Measurements from ENCODE around the gene CEP85. TPM values are rescaled to one million over a fixed set of nuclear protein-coding genes. Genes with fewer than 3 reads are reported as not detected.

The CEP85 gene
- total and polyA plus RNA-seq, 4 donors: 2.6 to 14.6 (median 5.3) TPM

- Histone ChIP-seq H3K27ac (ENCODE audit: low read depth in 1 of 2, low read length in 2 of 2) (no peak overlapping the region), H3K9ac (ENCODE audit: low read depth in 1 of 2, low read length in 2 of 2) (no peak overlapping the region), H3K9me3 (ENCODE audit: control insufficient read depth in 4 of 4, low read length in 3 of 4) (no peaks in the 10 kb centered on the region), H3K4me3 (ENCODE audit: low read depth in 1 of 3, low read length in 3 of 3) (peak overlapping the region in 1 of 3 donors; percentile 89), H3K4me1 (ENCODE audit: control insufficient read depth in 4 of 4, insufficient read depth in 4 of 4, low read length in 3 of 4) (peaks cover 17 to 46% (median 27%) of the 10 kb centered on the region in 4 donors), H3K27me3 (ENCODE audit: control insufficient read depth in 4 of 4, insufficient read depth in 4 of 4, low read length in 3 of 4) (no peaks in the 10 kb centered on the region), H3K36me3 (ENCODE audit: control insufficient read depth in 4 of 4, insufficient read depth in 3 of 4, low read depth in 1 of 4, low read length in 3 of 4) (no peaks in the 10 kb centered on the region)
- DNase-seq (ENCODE audit: low spot score): no peak
- 96% methylated on average over 5 of the region's 5 CpGs for WGBS
- TF ChIP-seq RXRA (IDR thresholded peaks at IDR 0.05) (no peak), EGR1 (IDR thresholded peaks at IDR 0.05; ENCODE audit: low read depth in 2 of 2) (no peak), GABPA (IDR thresholded peaks at IDR 0.05 in 1 of 2, conservative IDR thresholded peaks at IDR 0.05 in 1 of 2) (no peak), FOXA2 (IDR thresholded peaks at IDR 0.05) (no peak), MAX (IDR thresholded peaks at IDR 0.05) (no peak), NR2F2 (IDR thresholded peaks at IDR 0.05) (no peak), RAD21 (IDR thresholded peaks at IDR 0.05) (no peak), SP1 (IDR thresholded peaks at IDR 0.05) (no peak), TAF1 (conservative IDR thresholded peaks at IDR 0.05) (no peak), HNF4G (IDR thresholded peaks at IDR 0.05) (no peak), JUND (IDR thresholded peaks at IDR 0.05) (no peak), FOXA1 (IDR thresholded peaks at IDR 0.05) (no peak), HNF4A (conservative IDR thresholded peaks at IDR 0.05) (no peak), YY1 (IDR thresholded peaks at IDR 0.05) (no peak)
- TF ChIP-seq, protein P1, sequence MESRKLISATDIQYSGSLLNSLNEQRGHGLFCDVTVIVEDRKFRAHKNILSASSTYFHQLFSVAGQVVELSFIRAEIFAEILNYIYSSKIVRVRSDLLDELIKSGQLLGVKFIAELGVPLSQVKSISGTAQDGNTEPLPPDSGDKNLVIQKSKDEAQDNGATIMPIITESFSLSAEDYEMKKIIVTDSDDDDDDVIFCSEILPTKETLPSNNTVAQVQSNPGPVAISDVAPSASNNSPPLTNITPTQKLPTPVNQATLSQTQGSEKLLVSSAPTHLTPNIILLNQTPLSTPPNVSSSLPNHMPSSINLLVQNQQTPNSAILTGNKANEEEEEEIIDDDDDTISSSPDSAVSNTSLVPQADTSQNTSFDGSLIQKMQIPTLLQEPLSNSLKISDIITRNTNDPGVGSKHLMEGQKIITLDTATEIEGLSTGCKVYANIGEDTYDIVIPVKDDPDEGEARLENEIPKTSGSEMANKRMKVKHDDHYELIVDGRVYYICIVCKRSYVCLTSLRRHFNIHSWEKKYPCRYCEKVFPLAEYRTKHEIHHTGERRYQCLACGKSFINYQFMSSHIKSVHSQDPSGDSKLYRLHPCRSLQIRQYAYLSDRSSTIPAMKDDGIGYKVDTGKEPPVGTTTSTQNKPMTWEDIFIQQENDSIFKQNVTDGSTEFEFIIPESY (IDR thresholded peaks at IDR 0.05): no peak
- TF ChIP-seq, protein P2, sequence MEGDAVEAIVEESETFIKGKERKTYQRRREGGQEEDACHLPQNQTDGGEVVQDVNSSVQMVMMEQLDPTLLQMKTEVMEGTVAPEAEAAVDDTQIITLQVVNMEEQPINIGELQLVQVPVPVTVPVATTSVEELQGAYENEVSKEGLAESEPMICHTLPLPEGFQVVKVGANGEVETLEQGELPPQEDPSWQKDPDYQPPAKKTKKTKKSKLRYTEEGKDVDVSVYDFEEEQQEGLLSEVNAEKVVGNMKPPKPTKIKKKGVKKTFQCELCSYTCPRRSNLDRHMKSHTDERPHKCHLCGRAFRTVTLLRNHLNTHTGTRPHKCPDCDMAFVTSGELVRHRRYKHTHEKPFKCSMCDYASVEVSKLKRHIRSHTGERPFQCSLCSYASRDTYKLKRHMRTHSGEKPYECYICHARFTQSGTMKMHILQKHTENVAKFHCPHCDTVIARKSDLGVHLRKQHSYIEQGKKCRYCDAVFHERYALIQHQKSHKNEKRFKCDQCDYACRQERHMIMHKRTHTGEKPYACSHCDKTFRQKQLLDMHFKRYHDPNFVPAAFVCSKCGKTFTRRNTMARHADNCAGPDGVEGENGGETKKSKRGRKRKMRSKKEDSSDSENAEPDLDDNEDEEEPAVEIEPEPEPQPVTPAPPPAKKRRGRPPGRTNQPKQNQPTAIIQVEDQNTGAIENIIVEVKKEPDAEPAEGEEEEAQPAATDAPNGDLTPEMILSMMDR (IDR thresholded peaks at IDR 0.05; ENCODE audit: low read depth, low read length, missing input control): no peak
- TF ChIP-seq, protein P3, sequence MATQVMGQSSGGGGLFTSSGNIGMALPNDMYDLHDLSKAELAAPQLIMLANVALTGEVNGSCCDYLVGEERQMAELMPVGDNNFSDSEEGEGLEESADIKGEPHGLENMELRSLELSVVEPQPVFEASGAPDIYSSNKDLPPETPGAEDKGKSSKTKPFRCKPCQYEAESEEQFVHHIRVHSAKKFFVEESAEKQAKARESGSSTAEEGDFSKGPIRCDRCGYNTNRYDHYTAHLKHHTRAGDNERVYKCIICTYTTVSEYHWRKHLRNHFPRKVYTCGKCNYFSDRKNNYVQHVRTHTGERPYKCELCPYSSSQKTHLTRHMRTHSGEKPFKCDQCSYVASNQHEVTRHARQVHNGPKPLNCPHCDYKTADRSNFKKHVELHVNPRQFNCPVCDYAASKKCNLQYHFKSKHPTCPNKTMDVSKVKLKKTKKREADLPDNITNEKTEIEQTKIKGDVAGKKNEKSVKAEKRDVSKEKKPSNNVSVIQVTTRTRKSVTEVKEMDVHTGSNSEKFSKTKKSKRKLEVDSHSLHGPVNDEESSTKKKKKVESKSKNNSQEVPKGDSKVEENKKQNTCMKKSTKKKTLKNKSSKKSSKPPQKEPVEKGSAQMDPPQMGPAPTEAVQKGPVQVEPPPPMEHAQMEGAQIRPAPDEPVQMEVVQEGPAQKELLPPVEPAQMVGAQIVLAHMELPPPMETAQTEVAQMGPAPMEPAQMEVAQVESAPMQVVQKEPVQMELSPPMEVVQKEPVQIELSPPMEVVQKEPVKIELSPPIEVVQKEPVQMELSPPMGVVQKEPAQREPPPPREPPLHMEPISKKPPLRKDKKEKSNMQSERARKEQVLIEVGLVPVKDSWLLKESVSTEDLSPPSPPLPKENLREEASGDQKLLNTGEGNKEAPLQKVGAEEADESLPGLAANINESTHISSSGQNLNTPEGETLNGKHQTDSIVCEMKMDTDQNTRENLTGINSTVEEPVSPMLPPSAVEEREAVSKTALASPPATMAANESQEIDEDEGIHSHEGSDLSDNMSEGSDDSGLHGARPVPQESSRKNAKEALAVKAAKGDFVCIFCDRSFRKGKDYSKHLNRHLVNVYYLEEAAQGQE (IDR thresholded peaks at IDR 0.05): no peak
- TF ChIP-seq, protein P4, sequence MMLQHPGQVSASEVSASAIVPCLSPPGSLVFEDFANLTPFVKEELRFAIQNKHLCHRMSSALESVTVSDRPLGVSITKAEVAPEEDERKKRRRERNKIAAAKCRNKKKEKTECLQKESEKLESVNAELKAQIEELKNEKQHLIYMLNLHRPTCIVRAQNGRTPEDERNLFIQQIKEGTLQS (IDR thresholded peaks at IDR 0.05): no peak
Measured at GRCh38 chr1:26281091-26281958, 47.3 kb downstream of the CEP85 start.
